Psoas muscle (tissue), 8 donors: ENCODE results near the gene MTM1. TPM values are rescaled to one million over a fixed set of nuclear protein-coding genes. Genes with fewer than 3 reads are reported as not detected.

Experiments used
- ATAC-seq, 4 donors: fragments of 200-7000 bp; cut with Tn5 transposase; one replicate each; pipeline ENCODE4 v1.9.1; 2020; ENCODE audit warnings: moderate library complexity in 3 of 4, mild to moderate bottlenecking in 2 of 4
- DNase-seq, 2 donors: peaks; one replicate each; pipeline ENCODE4 v3.0.0-alpha.2; 2020
- H3K27ac ChIP-seq: fragments of 200-600 bp; one replicate; pipeline ENCODE4 v1.8.0; 2022
- H3K27me3 ChIP-seq, 3 donors: fragments of 200-600 bp in 1 of 3; one replicate each; pipeline versions ENCODE4 v1.6.1 to v1.8.0; 2013 to 2022; ENCODE audit warnings: low read length in 2 of 3, mild to moderate bottlenecking in 2 of 3, moderate library complexity in 1 of 3; ENCODE audit not compliant: insufficient read depth in 3 of 3
- H3K36me3 ChIP-seq, 2 donors: fragments of 200-600 bp in 1 of 2; one replicate each; pipeline versions ENCODE4 v1.6.1 to v1.8.0; 2013 to 2022; ENCODE audit warnings: low read depth in 1 of 2, mild to moderate bottlenecking in 1 of 2, moderate library complexity in 1 of 2; ENCODE audit not compliant: insufficient read depth in 1 of 2
- H3K4me1 ChIP-seq: fragments of 200-600 bp; one replicate; pipeline ENCODE4 v1.8.0; 2022
- H3K4me3 ChIP-seq: fragments of 200-600 bp; one replicate; pipeline ENCODE4 v1.8.0; 2022; ENCODE audit warnings: mild to moderate bottlenecking
- H3K9me3 ChIP-seq: fragments of 200-600 bp; one replicate; pipeline ENCODE4 v1.8.0; 2022
- CTCF ChIP-seq: fragments of 200-600 bp; IDR thresholded peaks from one replicate; pipeline ENCODE4 v1.8.0; 2022; ENCODE audit warnings: antibody characterized with exemption
- WGBS, 3 donors: extraction: QIAGEN DNeasy Blood & Tissue Kit; methylation state at CpG; one replicate each; pipeline versions ENCODE4 v1.1.6 to v1.1.7; 2013; 5-methylcytosine and 5-hydroxymethylcytosine counted together
- intact Hi-C, 2 donors: fragments of 100-400 bp; cut with DNase I; formaldehyde crosslinking; loops; one replicate each; pipeline versions ENCODE4 v1.11.0 to v1.14.2; 2022
- polyA plus RNA-seq, 3 donors: library from polyadenylated mRNA; stranded (reverse); fragments of 200-250 nt; gene quantifications; one replicate each; pipeline ENCODE4 v1.2.3, GENCODE V29; 2013
- total RNA-seq, 4 donors: library from RNA; stranded (reverse); fragmentation: NEBNext Ultra II Directional in 2 of 4; extraction: Animal tissue kit (Norgen Biotek cat#: 25700) in 2 of 4; gene quantifications; one replicate each; pipeline versions ENCODE4 v1.2.1 to v1.2.4, GENCODE V29; 2021 to 2023
- donor health status: healthy with polysubstance abuse.
- donor health status: DM: no; HTN: no; CAD: no; lungs with moderate emphysema.
- donor health status: Bipolar disorder and iron deficiency.
- donor health status: healthy.
- donor health status: DM: yes; HTN: yes; CAD: no.
- donor health status: DM: no; HTN: no; CAD: no.
- donor health status: DM: no; HTN: no; CAD: no.
- donor health status: DM: yes; HTN: yes; CAD: no.

MTM1 gene
- total and polyA plus RNA-seq, 7 donors, result 4.9 to 17.4 (median 15.0) TPM

GRCh38 chrX:150547375-150548115 is 20.9 kb upstream of the MTM1 start:
- no peak for TF ChIP-seq CTCF
- H3K4me1 ChIP-seq, result no peaks in the 10 kb centered on the region
- no peaks in the 10 kb centered on the region for H3K27me3 ChIP-seq
- DNase-seq (peak; percentile 70 to 83), ATAC-seq (peak; percentile 90 to 96 (median 91))
- no peaks in the 10 kb centered on the region for H3K36me3 ChIP-seq
- peak overlapping the region; percentile 60 for H3K4me3 ChIP-seq
- 3 to 28% (median 13%) methylated on average over 11 to 54 of the region's 54 CpGs for WGBS, 3 donors
- intact Hi-C loops, result no loop called here
- peak overlapping the region; percentile 79 for H3K27ac ChIP-seq
- no peaks in the 10 kb centered on the region for H3K9me3 ChIP-seq

GRCh38 chrX:150548251-150548650 is 20.2 kb upstream of the MTM1 start:
- intact Hi-C loops, result no loop called here
- ATAC-seq, result no peak
- no peak for DNase-seq
- Histone ChIP-seq H3K36me3 (no peaks in the 10 kb centered on the region), H3K9me3 (no peaks in the 10 kb centered on the region), H3K4me3 (peak overlapping the region; percentile 60), H3K27me3 (no peaks in the 10 kb centered on the region), H3K4me1 (no peaks in the 10 kb centered on the region), H3K27ac (peak overlapping the region; percentile 79)
- WGBS, 3 donors, result 60 to 82% (median 68%) methylated on average over 4 of the region's 4 CpGs
- no peak for TF ChIP-seq CTCF

GRCh38 chrX:150548684-150549083 is 19.7 kb upstream of the MTM1 start:
- Histone ChIP-seq H3K36me3 (no peaks in the 10 kb centered on the region), H3K27me3 (no peaks in the 10 kb centered on the region), H3K4me3 (no peak overlapping the region), H3K4me1 (no peaks in the 10 kb centered on the region), H3K27ac (no peak overlapping the region), H3K9me3 (no peaks in the 10 kb centered on the region)
- ATAC-seq (no peak), DNase-seq (no peak)
- 68 to 89% (median 80%) methylated on average over 2 of the region's 2 CpGs for WGBS, 3 donors
- TF ChIP-seq CTCF, result no peak
- intact Hi-C loops, result no loop called here

GRCh38 chrX:150551963-150552362 is 16.5 kb upstream of the MTM1 start:
- DNase-seq (no peak), ATAC-seq (no peak)
- Histone ChIP-seq H3K9me3 (no peaks in the 10 kb centered on the region), H3K4me1 (no peaks in the 10 kb centered on the region), H3K27ac (no peak overlapping the region), H3K36me3 (no peaks in the 10 kb centered on the region), H3K4me3 (no peak overlapping the region), H3K27me3 (no peaks in the 10 kb centered on the region)
- 75 to 98% (median 92%) methylated on average over 3 of the region's 3 CpGs for WGBS, 3 donors
- no peak for TF ChIP-seq CTCF
- intact Hi-C loops, result no loop called here

- Histone ChIP-seq H3K9me3 (no peaks in the 10 kb centered on the region), H3K4me1 (no peaks in the 10 kb centered on the region), H3K36me3 (no peaks in the 10 kb centered on the region), H3K27me3 (no peaks in the 10 kb centered on the region), H3K27ac (no peak overlapping the region), H3K4me3 (no peak overlapping the region)
- no peak for TF ChIP-seq CTCF
- ATAC-seq (no peak), DNase-seq (no peak)
- intact Hi-C loops, result no loop called here
- 42 to 50% (median 45%) methylated on average over 6 to 7 of the region's 7 CpGs for WGBS, 3 donors
These were observed 10.0 kb upstream of the MTM1 start for GRCh38 chrX:150558424-150558823.
